ENCODE measurements around the gene TRIM28.
"Not testable (repeated sequence)": the region's sequence is repeated elsewhere in the genome, so short reads cannot be mapped to it uniquely, and the experiment has no call there.

TRIM28 gene

DNA sequence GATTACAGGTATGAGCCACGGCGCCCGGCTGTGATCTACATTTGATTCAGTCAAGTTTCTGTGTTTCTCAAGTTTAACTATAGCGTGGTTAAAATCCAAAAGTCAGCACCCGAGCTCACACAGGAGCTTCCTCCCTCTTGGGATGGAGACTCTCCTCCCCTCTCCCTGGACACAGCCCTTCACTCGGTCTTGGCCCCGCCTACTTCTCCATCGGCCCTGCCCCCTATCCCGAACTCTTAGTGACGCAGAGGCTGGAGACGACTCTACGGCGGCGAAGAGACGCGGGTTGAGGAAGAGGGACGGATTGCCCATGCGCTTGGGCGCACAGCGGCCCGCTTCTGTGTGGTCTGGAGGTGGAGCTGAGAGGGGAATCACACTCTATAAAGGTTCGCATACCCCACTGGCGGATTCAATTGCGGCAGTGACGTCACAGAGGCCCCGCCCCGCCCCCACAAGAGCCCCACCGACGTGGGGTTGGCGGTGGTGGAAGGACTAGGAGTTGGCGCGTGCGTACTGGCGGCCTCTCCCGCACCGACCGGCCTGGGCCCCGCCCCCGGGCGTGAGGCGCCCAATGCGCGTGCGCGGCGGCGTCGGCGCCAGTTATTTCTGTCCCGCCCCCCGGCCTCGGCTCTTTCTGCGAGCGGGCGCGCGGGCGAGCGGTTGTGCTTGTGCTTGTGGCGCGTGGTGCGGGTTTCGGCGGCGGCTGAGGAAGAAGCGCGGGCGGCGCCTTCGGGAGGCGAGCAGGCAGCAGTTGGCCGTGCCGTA, at the start of gene TRIM28:
Gene TRIM28 (plus strand): TSS at position 239 of the 765 bp plus-strand sequence. CDS start 694 bp downstream, outside the sequence.
- DNase-seq (ENCODE audit: low read depth), result peak; percentile 99

DNA sequence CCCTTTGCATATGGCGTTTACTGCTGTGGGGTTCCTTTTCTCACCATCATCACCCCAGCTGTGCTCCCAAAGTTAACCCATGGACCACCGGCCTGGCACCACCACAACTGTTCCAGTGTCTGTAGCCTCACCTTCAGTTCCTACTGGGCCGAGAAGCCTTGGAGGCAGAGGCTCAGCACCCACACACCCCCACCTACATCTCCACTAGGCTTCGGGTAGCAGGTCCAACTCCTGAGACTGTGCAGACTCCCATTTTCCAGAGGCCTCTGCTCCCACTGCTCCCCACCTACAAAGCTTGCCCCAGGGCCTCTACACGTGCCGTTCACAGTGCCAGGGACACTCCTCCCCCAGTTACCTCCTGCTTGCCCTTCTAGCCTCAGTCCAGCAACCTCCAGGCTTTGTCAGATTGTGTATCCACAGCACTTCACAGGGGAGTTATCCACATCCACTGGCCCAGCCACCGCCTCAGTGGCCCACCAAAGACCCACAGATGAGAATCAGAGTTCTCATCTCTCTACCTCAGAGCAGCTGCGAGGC, 46.2 kb upstream of the TRIM28 start:
- no peak for DNase-seq (ENCODE audit: low read depth)

DNA sequence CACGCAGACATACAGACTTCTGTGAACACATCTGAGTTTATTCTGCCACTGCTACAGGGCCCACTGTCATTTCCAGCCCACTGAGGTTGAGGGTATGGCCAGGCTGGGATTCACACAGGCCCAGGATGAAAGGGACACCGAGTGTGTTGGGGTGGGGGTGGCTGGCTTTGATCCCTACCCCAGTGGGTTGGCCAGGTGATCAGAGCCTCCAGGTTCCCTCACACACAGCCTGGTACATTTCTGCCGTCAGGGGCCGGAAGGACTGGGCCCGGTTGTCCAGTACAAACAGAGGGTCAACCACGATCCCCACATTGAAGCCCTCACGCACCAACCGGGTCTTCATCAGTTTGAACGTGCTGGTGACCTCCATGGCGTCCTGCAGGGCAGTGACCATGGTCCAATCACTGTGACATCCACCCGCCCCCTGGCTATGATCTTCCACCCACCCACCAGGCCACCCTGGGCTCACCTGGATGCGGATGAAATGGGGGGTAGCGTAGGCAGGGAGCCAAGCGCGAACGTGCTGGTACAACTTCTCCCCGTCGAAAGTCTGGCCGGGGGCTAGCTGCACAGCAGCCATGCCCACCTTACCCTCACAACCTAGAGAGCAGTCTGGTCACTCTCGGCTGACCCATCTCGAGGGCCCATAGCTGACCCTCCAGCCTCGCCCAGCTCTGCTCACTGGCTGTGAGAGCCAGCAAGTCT, 45.4 kb upstream of the TRIM28 start:
- no peak for DNase-seq (ENCODE audit: low read depth)

DNA sequence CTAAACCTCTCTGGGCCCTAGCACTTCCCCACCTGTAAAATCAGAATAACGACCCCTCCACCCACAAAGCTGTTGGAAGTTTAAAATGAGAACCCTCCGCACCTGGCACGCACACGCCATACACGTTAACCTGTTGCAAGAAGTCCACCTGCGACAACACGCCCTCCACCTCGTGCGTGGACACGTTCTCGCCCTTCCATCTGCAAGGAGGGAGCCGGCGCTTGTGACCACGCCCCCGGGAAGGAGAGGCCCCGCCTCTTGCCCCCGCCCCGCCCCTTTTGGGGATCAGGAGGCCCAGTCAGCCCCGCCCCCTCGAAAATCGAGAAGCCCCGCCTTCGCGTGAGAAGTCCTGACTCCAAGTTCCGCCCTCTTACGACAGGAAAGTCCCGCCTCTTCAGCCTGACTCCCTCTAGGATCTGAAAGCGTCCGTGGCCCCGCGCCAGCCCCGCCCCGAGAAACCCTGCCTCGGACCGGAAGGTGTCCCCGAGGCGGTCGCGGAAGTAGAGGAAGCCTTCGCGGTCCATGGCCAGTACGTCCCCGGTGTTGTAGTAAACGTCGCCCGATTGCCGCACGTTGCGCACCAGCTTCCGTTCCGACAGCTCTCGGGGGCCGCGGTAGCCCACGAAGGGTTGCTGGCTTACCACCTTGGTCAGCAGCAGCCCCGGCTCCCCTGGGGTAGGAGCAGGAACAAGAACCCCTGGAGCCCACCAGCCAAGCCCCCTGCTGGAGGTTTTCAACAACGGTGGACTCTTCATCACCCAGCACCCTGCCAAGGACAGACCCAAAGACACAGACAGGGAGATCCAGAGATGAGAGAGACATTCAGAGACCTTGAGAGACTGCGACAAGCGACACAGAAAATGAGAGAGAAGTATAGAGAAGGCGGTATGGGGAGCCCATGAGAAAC, 44.6 kb upstream of the TRIM28 start:
- DNase-seq (ENCODE audit: low read depth), result peak; percentile 99

DNA sequence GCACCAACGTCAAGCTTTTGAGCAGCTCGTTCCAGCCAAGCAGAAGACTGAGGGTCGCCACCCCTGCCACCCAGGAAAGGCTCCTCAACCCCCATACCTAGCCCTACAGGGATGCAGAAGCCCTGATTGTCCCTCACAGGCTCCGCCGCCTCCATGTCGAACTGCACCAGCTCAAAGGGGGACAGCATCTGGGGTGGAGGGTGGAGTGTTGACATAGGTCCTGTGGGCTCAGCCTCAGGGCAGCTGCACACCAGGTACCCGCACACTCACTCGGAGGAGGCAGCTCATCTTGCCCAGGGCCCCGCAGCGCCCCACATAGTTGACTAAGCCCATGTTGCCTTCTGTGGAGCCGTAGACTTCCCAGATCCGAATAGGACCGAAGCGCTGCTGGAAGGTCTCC, 43.6 kb upstream of the TRIM28 start:
- no peak for DNase-seq (ENCODE audit: low read depth)

DNA sequence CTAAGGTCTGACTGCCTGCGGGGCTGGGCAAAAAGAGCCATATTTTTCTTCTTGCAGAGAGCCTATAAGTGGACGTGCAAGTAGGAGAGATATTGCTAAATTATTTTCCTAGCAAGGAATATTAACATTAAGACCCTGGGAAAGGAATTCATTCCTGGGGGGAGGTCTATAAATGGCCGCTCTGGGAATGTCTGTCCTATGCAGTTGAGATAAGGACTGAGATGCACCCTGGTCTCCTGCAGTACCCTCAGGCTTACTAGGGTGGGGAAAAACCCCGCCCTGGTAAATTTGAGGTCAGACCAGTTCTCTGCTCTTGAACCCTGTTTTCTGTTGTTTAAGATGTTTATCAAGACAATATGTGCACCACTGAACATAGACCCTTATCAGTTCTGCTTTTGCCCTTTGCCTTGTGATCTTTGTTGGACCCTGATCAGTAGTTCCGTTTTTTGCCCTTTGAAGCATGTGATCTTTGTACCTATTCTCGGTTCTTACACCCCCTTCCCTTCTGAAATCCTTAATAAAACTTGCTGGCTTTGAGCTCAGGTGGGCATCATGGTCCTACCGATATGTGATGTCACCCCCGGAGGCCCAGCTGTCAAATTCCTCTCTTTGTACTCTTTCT, 36.2 kb upstream of the TRIM28 start:
- DNase-seq (ENCODE audit: low read depth), result not testable (repeated sequence)

DNA sequence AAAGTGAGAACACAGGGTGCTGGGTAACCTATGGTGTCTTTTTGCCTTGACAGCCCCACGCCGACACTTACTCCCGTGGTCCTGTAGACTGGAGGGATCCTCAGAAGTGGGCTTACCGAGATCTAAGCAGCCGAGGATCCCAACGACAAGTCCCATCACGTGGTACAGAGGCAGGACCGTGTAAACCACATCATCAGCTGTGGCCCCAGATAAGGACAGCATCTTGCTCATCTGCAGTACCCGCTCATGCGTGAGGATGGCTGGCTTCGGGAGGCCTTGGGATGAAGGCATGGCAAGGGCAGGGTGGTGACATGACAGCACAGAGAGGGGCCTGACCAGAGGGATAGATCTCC, 34.2 kb upstream of the TRIM28 start:
- no peak for DNase-seq (ENCODE audit: low read depth)

DNA sequence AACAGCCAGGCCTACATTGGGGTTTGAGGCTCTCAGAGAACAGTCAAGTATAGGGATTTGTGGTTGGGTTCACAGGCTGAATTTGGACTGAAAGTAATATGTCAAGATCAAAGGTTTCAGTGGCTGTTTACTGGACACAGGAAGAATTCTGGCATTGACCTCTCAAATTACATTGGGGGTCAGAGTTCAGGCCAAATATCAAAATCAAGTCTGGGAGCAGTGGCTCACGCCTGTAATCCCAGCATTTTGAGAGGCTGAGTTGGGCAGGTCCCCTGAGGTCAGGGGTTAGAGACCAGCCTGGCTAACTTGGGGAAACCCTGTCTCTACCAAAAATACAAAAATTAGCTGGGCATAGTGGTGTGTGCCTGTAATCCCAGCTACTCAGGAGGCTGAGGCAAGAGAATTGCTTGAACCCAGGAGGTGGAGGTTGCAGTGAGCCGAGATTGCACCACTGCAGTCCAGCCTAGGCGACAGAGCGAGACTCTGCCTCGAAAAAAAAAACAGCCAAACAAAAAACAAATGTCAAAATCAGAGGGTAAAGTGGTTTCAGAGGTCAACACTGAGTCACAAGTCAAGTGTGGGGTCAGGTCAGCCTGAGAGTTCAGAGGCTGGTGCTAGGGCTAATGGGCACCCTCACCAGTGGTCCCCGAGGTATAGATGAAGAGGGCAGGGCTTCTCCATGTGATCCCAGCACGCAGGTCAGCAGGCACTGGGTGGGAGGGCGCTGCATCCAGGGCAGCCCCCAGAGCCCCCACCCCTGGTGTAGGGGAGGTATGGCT, 33.6 kb upstream of the TRIM28 start:
- no peak for DNase-seq (ENCODE audit: low read depth)

DNA sequence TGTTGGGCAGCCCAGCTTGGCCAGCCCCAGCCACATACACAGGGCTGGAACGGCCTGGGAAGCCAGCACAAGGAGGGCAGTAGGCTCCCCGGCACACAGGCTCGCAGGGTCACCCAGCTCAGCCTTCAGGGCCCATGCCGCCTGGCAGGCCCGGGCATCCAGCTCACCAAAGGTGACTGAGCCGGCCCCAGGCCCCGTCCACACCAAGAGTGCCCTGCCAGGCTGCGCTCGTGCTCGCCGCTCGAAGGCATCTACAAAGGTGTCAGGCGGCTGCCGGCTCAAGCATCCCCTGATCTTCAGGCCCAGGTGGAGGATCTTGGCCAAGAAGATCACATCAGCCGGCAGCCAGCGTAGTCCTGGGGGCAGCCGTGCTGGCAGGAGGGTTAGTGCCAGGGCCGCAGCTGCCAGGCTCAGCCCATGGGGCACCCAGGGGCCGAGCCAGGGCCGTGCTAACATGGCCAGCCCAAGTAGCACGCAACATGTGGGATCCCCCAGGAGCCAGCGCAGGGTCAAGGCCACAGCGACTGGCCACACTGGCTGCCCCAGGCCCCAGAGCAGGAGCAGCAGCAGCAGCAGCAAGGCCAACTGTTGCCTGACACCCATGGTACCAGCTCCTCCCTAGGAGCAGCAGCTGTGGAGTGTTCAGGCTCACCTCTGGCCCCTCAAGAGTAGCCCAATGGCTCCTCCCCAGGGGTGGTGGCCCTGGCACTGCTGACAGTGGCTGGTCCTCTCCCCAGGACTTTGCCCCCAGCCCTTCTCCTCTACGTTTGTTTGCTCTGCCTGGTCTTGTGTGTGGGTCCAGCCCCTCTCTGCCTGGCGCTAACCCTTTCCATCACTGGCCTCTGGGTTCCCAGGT, 32.3 kb upstream of the TRIM28 start, which contains the start of gene SLC27A5:
Gene SLC27A5 (minus strand): TSS at position 640 of the 856 bp plus-strand sequence. CDS start 37 bp downstream, at position 603.
- DNase-seq (ENCODE audit: low read depth), result no peak

DNA sequence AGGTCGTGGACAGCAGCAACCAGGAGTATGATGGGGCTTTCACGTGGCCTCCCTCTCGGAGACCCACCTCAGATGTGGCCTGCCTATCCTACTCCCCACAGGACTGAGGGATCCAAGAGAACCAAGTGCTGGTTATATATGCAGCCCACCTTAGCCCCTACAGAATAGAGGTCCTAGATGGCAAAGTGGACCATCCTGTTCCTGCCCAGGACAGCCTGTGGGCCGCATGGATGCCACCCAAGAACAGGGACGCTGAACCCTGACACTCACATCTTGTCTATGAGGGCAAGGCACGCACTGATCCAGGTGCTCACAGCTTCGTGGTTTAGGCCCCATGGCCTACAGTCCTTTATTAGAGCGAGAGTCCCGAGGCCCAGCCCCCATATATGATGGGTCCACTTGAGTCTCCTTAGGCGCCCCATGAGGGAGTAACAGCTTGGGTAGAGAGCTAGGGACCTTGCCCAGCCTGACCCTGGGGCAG, 30.6 kb upstream of the TRIM28 start:
- DNase-seq (ENCODE audit: low read depth), result no peak

DNA sequence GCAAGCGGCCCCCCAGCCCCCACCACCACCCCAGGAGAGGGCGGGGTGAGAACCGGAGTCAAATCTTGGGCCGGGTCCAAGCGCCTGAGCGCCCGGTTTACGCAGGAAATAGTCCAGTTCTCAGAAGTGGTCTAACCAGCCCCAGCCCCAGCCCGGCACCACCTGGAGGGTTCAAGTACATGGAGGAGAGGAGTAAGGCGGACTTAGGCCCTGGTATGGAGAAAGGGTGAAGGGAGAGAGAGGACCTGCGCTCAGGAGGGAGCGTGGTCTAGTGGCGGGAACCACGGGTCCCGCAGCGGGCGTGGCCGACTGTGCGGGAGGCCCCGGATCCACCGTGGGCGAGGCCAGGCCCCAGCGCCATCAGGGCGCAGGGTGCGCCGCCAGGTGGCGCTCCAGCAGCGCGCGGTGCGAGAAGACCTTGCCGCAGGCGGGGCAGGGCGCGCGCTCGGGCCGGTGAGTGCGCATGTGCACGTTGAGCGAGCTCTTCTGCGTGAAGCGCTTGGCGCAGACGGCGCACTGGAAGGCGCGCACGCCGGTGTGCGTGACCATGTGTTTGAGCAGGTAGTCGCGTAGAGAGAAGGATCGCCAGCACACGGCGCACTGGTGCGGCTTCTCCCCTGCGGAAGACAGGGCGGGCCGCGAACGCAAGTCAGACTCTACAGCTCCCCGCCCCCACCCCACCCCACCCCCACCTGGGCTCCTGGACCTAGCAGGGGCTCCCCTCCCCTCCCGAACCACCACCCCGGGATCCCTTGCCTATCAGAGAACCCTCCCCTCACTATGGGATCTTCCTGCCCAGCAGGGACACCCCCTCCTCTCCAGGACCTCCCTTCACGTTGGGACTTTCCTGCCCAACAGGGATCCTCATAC, 29.9 kb upstream of the TRIM28 start:
- DNase-seq (ENCODE audit: low read depth), result peak; percentile 82

DNA sequence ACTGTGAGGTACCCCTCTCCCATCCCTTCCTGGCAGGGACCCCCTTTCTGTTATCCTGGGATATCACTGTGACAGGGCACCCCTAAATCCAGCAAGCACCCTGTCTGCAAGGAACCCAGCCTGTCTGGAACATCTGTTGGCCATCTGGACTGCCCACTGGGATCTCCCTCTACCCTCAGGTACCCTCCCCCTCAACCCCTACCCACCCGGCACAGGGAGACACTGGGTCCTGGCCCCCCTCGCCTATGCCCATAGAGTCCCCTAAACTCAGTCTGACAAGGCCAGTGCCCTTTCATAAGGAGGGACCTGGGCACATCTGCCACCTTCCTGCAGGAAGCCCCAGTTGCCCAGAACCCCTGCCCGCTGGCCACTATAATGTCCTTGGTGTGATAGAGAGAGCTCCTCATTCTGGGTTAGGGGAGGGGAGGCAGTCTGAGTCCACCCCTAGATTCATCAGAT, 29.3 kb upstream of the TRIM28 start:
- DNase-seq (ENCODE audit: low read depth), result no peak

DNA sequence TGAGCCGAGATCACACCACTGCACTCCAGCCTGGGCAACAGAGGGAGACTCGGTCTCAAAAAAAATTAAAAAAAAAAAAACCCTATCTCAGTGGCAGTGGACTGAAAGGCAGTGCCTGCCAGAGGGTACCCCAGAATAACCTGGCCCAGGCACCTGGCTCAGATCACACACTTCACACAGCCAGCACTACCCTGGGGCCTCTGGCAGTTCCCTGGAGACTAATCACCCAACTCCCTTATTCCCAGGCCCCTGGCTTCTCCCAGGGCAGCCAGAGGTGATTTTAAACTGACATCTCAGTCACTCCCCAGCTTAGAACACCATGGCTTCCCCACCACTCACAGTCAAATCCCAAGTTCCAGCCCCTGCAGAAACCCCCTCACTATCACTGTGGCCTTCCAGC, 28.6 kb upstream of the TRIM28 start:
- no peak for DNase-seq (ENCODE audit: low read depth)

DNA sequence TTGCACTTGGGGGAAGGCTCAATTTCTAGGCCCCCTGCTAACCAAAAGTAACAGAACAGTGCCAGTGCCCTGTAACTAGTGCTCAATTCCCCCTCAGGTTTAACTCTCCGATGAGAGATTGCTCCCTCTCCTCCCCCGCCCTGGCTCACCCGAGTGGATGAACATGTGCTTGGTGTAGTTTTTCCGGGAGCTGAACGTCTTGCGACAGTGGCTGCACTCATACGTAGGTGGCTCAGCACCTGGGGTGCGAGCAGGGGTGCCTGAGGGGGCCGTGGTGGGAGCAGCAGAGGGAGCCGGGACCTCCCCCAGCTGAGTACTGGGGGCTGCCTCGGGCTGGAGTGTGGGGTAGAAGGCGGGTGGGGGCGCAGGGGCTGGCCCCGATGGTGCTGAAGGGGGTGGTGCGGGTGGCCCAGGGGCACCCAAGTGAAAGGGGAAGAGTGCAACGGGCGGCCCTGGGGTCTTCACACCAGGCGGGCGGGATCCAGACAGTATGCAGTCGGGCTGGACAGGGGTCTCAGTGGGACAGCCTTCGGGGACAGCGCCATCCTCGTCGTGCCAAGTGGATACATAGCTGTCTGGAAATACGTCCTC, 27.5 kb upstream of the TRIM28 start:
- DNase-seq (ENCODE audit: low read depth), result no peak

DNA sequence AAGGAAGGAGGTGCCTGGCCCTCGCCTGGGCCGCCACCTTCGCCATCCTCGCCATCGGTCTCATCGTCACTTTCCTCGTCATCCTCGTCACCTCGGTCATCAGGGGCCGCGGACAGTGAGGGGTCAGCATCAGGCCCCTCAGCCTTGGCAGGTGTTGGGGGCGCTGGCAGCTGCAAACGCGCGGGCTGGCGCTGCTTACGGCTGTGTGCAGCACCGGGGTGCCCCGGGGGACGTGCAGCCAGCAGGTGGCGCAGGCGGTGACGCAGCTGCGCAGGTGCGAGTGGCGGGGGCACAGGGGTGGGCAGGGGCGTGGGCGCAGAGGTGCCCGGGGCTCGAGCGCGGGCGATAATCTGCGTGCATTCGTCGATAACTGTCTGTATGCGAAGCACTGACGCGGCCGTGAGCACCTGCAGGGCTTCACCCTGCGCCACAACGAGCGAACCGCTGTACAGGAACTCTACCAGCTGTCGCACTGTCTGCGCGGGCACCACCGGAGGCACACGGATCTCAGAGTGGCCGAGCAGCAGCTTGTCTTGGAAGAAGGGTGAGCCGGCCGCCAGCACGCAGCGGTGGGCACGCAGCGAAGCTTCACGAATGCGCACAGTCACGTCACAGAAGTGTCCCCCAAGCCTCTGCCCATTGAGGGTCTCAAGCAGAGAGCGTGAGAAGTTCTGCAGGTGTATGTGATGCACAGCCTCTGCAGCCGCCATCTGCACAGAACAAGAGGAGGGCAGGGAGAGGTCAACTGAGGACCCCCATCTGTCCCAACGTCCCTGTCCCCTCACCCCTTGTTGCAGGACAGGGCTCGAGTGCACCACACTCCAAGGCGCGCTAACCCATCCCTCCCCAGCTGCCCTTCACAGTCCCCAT, 26.7 kb upstream of the TRIM28 start:
- DNase-seq (ENCODE audit: low read depth), result no peak

DNA sequence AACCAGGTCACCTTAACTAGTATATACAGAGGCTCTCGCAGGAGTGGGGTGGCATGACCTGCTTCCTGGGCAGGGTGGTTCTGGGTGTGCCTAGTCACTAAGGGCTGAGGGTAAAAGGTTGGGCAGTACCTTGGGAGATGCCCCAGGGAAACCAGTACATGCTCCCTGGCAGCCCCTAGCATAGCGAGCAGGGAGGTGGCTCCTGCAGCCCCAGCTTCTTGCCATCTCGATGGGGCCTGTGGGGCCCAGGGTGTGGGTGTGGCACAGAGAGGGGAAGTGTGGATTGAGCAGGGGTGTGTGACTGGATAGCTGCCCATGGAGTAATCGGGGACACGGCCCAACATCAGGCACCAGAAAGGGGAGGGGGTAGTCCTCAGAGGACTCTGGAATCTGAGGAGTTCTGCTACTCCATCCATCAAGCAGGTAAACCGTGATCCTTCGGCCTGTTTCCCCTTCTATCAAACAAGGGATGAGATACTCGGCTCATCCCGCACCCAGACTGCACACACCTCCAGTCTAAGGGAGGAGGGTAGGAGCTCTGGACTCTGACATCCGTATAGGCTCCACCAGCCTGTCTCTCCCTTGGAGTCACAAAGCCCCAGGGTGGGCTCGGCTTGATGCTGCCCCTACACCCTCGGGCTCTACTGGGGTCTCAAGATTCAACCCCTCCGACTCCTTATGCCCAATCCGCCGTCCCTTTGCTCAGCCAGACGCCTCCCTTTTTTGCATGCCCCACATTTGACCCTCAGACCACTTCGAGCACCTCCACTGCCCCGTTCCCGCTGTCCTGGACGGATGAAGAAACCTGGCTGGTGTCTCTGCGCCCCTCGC, 25.4 kb upstream of the TRIM28 start:
- no peak for DNase-seq (ENCODE audit: low read depth)

DNA sequence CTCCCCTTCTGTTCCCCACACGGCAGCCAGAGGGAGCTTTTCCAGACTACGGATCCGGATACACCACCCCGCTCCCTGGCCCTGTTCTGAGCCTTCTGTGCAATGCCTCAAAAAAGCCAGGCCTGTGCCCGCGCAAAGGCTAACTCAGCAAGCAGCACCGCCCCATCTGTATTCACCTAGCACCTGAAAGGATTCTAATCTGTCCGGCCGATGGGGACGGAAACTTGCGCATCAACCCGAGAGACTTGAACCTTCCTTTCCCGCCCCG, 24.8 kb upstream of the TRIM28 start:
- DNase-seq (ENCODE audit: low read depth), result peak; percentile 70

Data from fibroblast of gingiva (primary cell).